HG03558 (cell line): Measurements from ENCODE around the gene PTPRN.

Source experiments
- ATAC-seq: cut with Tn5 transposase; IDR thresholded peaks from one replicate; pipeline ENCODE4 v1.9.1; 2021; ENCODE audit warnings: moderate number of reproducible peaks; ENCODE audit not compliant: unreplicated experiment; ENCODE audit errors: extremely low read depth

The PTPRN gene

DNA sequence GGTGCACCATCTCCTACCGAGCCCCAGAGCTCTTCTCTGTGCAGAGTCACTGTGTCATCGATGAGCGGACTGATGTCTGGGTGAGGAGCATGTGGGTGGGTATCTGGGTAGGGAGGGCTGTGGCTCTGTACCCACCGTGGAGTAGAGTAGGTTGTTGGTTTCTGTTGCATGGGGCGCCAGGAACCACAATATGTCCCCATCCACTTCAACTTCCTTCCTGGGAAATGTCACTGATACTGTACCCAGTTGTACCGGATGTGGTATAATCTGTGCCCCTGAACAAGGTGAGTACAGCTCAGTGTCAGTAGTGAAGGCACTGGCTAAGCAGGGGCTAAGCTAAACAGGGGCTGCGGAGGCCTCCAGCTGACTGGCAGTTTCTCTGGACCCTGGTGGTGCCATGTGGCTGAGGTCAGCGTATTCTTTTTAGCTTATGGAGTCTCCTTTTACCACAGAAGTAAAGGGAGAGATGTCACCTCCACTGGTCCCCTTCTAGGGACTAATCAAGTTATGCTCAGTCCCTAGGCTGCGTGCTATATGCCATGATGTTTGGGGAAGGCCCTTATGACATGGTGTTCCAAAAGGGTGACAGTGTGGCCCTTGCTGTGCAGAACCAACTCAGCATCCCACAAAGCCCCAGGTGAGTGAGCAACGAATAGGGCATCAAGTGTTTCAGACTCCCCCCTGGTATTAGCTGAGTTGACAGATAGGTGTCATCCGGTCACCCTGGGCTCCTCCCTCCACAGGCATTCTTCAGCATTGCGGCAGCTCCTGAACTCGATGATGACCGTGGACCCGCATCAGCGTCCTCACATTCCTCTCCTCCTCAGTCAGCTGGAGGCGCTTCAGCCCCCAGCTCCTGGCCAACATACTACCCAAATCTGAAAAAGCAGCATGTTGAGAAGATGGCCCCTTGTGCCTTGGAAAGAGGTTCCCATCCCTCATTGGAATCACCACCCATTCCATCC, 61.2 kb downstream of the PTPRN start:
- no peak for ATAC-seq

DNA sequence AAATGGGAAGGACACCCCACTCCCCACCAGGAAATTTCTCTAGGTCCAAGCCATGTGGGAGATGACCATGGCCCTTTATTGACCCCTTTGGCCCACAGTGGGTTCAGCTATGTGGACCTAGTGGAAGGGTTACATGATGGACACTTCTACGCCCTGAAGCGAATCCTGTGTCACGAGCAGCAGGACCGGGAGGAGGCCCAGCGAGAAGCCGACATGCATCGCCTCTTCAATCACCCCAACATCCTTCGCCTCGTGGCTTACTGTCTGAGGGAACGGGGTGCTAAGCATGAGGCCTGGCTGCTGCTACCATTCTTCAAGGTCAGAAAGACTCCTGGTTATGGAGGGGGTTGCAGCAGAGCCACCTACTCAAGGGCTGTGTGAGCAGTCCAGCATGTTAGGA, 62.6 kb downstream of the PTPRN start:
- ATAC-seq, result no peak

DNA sequence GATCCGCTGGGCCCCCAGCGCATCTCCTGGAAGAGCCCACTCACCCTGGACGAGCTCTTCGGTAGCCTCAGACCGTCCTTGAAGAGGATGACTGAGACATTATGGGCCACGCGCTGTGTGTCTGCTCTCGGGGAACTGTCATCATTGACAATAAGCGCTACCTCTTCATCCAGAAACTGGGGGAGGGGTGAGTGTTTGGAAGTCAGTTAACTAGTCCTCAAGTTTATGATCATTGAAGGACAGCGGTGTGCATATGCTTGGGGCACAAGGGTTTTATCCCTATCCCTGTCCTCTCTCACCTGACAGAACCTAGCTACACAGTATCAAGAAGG, 63.3 kb downstream of the PTPRN start:
- no peak for ATAC-seq

DNA sequence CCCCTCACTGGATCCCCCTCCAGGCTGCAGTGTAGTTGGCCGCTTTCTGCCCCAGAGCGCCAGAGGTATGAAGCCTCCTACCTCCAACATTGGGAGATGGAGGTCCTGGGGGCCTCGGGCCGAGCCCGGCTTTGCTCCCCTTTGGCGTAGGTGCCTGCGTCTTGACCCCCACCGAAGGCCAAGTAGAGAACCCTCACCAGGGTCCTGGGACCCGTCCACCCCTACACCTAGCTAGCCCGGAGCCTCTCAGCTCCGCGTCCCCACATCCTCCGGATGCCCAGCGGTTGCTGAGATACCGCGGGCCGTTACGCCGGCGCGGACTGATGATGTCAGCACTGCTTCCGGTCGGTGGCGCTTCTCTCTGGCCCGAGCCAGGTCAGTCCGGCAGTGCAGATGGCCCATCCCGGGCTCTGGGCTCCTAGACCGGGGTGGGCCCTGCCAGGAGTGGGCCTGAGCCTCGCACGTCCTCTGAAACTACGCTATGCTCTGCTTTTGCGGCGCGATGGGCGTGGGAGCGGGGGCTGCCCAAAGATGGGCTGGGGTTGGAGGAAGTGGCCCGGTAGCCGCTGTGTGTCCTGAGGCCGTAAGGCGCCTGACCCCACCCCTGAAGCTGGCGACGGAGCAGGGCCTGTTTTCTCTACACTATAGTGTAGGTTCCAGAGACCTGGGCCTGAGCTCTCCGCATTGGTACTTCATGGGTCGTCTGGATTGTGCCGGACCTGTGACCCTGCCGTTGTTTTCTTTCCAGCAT, 63.9 kb downstream of the PTPRN start, which contains the start of the genes GLB1L and STK16:
Gene GLB1L (minus strand): TSS at position 297 of the 751 bp plus-strand sequence. CDS start 1,871 bp downstream, outside the sequence.
Gene STK16 (plus strand): TSS at position 332 of the 751 bp plus-strand sequence. CDS start 521 bp downstream, outside the sequence.
- peak; percentile 41 for ATAC-seq

DNA sequence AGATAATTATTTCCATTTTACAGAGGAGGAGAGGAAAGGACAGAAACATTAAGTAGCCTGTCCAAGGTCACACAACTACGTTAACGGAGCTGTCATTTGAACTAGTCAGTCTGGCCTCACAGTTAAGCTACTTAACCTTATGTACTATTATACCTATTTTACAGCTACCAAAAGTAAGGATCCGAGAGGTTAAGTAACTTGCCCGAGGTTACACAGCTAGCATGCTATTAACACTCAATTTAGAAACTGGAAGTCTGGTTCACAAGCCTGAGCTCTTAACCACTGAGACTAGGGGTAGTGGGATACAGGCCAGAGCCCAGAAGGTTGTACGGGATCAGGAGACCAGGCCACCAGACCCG, 64.4 kb downstream of the PTPRN start:
- ATAC-seq, result no peak

DNA sequence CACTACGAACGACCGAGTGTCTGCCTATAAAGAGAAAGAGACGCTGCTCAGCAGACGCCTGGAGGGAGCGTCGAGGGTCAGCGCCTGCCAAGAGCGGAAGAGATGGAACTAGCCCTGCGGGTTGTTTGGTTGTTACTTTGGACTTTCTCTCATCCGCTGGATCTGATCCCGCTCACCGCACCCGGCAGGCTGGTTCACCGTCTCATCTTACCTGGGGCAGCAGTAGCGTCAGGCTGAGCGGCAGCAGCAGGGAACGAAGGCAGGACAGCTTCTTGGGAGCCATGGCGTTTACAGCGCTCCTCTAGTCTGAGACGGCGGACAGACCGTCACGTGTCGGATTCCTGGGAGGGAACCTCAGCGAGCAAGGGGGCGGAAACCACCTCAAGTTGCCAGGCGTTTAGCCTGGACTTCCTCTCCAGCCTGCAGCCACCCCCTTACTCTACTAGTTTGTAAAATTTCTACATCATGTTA, 65.9 kb downstream of the PTPRN start:
- ATAC-seq, result no peak
